ENCODE data around the gene MUCL3.
"Not testable (repeated sequence)": the region's sequence is repeated elsewhere in the genome, so short reads cannot be mapped to it uniquely, and the experiment has no call there.

Gene MUCL3

DNA sequence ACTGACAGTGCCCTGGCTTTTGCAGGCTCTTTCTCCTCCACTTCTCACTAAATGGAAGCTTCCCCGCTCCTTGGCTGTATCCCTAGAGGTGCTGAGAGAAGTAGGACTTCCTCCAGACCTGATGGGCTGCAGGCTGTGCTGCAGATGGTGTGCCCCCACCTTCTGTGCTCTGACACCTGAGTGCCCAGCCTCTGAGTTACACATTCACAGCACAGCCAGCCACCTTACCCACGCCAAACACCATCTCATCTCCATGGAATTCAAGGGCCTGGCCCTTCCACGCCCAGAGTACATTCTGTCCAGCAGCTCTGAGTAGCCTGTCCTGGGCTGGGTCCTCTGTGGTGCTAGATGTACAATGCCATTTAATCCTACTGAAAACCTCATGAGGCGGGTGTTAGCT is 14.1 kb upstream of the MUCL3 start:
- Mint-ChIP-seq H3K4me1 (no peaks in the 10 kb centered on the region), H3K27me3 (ENCODE audit: low read depth) (no peaks in the 10 kb centered on the region), H3K27ac (peak overlapping the region in 1 of 3 experiments; percentile 57), H3K36me3 (ENCODE audit: low read depth) (peaks cover 46% of the 10 kb centered on the region), H3K9me3 (peaks cover 4% of the 10 kb centered on the region), H3K4me3 (no peak overlapping the region)
- TF ChIP-seq, protein P1, sequence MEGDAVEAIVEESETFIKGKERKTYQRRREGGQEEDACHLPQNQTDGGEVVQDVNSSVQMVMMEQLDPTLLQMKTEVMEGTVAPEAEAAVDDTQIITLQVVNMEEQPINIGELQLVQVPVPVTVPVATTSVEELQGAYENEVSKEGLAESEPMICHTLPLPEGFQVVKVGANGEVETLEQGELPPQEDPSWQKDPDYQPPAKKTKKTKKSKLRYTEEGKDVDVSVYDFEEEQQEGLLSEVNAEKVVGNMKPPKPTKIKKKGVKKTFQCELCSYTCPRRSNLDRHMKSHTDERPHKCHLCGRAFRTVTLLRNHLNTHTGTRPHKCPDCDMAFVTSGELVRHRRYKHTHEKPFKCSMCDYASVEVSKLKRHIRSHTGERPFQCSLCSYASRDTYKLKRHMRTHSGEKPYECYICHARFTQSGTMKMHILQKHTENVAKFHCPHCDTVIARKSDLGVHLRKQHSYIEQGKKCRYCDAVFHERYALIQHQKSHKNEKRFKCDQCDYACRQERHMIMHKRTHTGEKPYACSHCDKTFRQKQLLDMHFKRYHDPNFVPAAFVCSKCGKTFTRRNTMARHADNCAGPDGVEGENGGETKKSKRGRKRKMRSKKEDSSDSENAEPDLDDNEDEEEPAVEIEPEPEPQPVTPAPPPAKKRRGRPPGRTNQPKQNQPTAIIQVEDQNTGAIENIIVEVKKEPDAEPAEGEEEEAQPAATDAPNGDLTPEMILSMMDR (IDR thresholded peaks at IDR 0.05; ENCODE audit: unreplicated experiment in 3 of 3): no peak

DNA sequence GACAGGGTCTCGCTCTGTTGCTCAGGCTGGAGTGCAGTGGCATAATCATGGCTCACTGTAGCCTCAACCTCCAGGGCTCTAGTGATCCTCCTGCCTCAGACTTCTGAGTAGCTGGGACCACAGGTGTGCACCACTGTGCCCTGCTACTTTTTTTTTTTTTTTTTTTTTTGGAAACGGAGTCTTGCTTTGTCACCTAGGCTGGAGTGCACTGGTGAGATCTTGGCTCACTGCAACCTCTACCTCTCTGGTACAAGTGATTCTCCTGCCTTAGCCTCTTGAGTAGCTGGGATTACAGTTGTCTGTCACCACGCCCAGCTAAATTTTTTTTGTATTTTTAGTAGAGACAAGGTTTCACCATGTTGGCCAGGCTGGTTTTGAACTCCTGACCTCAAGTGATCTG is 13.7 kb upstream of the MUCL3 start:
- not testable (repeated sequence) for H3K27ac Mint-ChIP-seq
- peaks cover 46% of the 10 kb centered on the region for H3K36me3 Mint-ChIP-seq (ENCODE audit: low read depth)

DNA sequence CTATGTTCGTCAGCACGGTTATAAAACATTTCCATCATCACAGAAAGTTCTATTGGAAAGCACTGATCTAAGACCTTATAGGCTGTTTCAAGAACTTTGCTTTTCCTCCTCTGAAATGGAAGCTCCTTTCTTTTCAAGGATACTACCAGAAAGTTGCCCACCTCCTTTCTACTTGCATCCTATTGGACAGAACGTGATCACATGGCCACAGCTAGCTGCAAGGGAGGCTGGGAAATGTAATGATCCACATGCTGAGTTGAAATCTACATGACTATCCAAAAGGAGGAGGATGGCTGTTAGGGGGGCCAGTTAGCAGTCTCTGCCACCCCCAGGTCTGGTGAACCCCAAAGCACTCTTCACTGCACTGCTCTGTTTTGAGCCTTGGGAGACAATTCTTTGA is 12.1 kb upstream of the MUCL3 start:
- H3K4me1 Mint-ChIP-seq: no peaks in the 10 kb centered on the region
- H3K36me3 Mint-ChIP-seq (ENCODE audit: low read depth): peaks cover 31% of the 10 kb centered on the region
- H3K4me3 Mint-ChIP-seq: no peak overlapping the region
- peaks cover 4% of the 10 kb centered on the region for H3K9me3 Mint-ChIP-seq
- peaks cover 5% of the 10 kb centered on the region for H3K27me3 Mint-ChIP-seq (ENCODE audit: low read depth)
- TF ChIP-seq, protein P1 (IDR thresholded peaks at IDR 0.05; ENCODE audit: unreplicated experiment in 3 of 3): no peak
- no peak overlapping the region for H3K27ac Mint-ChIP-seq

More for the DNA sequence above, 13.7 kb upstream of the MUCL3 start:
- H3K9me3 Mint-ChIP-seq; H3K4me3 Mint-ChIP-seq; H3K4me1 Mint-ChIP-seq; H3K27me3 Mint-ChIP-seq (ENCODE audit: low read depth): not testable (repeated sequence)

DNA sequence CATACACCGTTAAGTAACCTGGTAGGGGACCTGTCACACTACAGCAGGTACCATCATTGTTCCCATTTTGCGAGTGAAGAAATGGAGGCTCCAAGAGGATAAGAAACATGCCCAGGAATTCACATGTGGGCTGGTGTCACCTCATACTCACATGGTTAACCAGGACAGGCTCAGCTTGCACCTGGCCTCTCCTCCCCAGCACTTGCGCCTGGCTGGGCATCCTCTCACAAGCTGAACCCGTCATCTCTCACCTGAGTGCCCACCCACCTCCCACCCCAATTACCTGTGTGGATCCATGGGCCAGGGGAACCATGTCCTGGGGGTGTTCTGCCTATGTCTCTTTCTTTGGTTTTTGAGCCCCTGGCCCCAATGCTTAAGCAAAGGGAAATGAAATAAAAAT is 10.3 kb upstream of the MUCL3 start:
- Mint-ChIP-seq H3K4me1 (no peaks in the 10 kb centered on the region), H3K36me3 (ENCODE audit: low read depth) (peaks cover 31% of the 10 kb centered on the region), H3K27me3 (ENCODE audit: low read depth) (peaks cover 18% of the 10 kb centered on the region), H3K4me3 (no peak overlapping the region), H3K9me3 (peaks cover 4% of the 10 kb centered on the region), H3K27ac (no peak overlapping the region)
- TF ChIP-seq, protein P1 (IDR thresholded peaks at IDR 0.05; ENCODE audit: unreplicated experiment in 3 of 3): no peak

DNA sequence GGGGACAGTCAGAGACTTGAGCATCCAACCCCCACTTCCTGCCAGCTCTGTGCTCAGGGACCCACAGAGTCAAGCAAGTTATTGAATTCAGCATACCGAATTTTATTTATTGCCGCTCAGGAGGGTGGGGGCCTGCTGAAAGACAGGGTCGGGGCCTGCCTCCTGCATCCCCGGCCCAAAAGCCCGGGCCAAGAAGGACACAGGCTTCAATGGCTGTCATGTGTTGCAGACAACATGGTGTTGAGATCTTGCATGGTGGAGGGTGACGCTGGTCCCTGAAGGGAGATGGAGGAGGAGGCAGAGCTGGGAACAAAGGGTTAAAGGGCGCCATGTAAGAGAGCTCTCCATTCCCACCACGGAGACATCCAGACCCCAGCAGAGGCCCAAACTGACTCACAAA is 9.5 kb upstream of the MUCL3 start:
- Mint-ChIP-seq H3K4me1 (peaks cover 3% of the 10 kb centered on the region), H3K36me3 (ENCODE audit: low read depth) (peaks cover 28% of the 10 kb centered on the region), H3K27ac (peak overlapping the region in 1 of 3 experiments; percentile 77), H3K9me3 (peaks cover 4% of the 10 kb centered on the region), H3K27me3 (ENCODE audit: low read depth) (peaks cover 22% of the 10 kb centered on the region), H3K4me3 (no peak overlapping the region)
- TF ChIP-seq, protein P1 (IDR thresholded peaks at IDR 0.05; ENCODE audit: unreplicated experiment in 3 of 3): no peak

DNA sequence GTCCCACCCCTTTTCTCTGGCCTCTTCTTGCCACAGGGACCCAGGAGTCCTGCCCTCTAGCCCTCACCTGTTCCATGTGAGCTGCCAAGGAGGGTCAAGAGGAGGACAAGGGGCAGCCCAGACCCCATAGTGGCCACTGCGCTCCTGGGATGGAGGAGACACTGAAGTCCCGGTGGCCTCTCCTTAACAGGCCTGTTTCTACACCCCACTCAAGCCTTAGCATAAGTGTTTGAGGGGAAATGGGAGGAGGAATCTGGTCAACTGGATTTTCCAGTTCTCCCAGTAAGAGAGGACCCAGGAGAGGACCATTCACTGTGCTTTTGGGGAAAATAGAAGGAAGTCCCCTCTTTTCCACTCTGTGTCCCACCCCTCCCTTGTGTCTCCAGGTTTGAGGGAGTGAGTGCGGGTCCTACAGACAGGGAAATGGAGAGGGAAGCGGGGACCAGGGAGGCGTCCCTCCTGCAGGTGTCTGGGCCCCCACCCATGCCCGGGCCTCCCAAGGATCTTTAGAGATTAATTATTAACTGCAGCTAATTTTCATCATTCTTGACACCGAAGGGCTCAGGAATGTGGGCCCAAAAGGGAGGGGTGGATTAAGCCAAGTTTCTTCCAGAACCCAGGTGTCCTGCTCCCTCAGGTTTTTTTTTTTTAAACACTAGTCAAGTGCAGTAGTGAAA is 8.7 kb upstream of the MUCL3 start, which contains the start of gene SFTA2:
SFTA2 (minus strand) TSS at position 202 of the 677 bp plus-strand sequence; CDS start at position 128, 74 bp downstream.
- peaks cover 22% of the 10 kb centered on the region for H3K36me3 Mint-ChIP-seq (ENCODE audit: low read depth)
- H3K4me3 Mint-ChIP-seq: no peak within 1 kb of the TSS
- peaks cover 30% of the 10 kb centered on the region for H3K27me3 Mint-ChIP-seq (ENCODE audit: low read depth)
- TF ChIP-seq, protein P1 (IDR thresholded peaks at IDR 0.05; ENCODE audit: unreplicated experiment in 3 of 3): no peak
- H3K4me1 Mint-ChIP-seq: peaks cover 8% of the 10 kb centered on the region
- H3K9me3 Mint-ChIP-seq: peaks cover 4% of the 10 kb centered on the region
- peak within 1 kb of the TSS in 1 of 3 experiments; percentile 77 for H3K27ac Mint-ChIP-seq
